Hematopoietic multipotent progenitor cell treated with erythropoietin and hydrocortisone succinate and interleukin-3 and kit ligand, for 4 days (in vitro differentiated cells): ENCODE results near the gene CPNE4.

ENCODE experiments used
- DNase-seq: peaks from one replicate; pipeline ENCODE4 v3.0.0-alpha.2; 2015

CPNE4 gene

GRCh38 chr3:131568460-131568859, 466.4 kb downstream of the CPNE4 start:
- no peak for DNase-seq

- DNase-seq, result no peak
Measured at GRCh38 chr3:131564812-131565211, 470.0 kb downstream of the CPNE4 start.

GRCh38 chr3:131561511-131561910, 473.3 kb downstream of the CPNE4 start:
- no peak for DNase-seq

GRCh38 chr3:131560795-131561194, 474.0 kb downstream of the CPNE4 start:
- DNase-seq, result no peak

- no peak for DNase-seq
Measured at GRCh38 chr3:131555456-131555855, 479.4 kb downstream of the CPNE4 start.

- no peak for DNase-seq
Measured at GRCh38 chr3:131553495-131554247, 481.1 kb downstream of the CPNE4 start.

- DNase-seq, result no peak
Measured at GRCh38 chr3:131551761-131552160, 483.1 kb downstream of the CPNE4 start.

- DNase-seq, result no peak
Measured at GRCh38 chr3:131550562-131551465, 484.0 kb downstream of the CPNE4 start.

- peak; percentile 51 for DNase-seq
Measured at GRCh38 chr3:131549340-131549739, 485.5 kb downstream of the CPNE4 start.

GRCh38 chr3:131547585-131547984, 487.2 kb downstream of the CPNE4 start:
- DNase-seq, result no peak

- DNase-seq, result no peak
Measured at GRCh38 chr3:131546441-131546840, 488.4 kb downstream of the CPNE4 start.

- DNase-seq, result no peak
Measured at GRCh38 chr3:131544557-131544956, 490.3 kb downstream of the CPNE4 start.

- DNase-seq, result no peak
Measured at GRCh38 chr3:131543714-131544113, 491.1 kb downstream of the CPNE4 start.

GRCh38 chr3:131541288-131541687, 493.5 kb downstream of the CPNE4 start:
- no peak for DNase-seq

- DNase-seq, result no peak
Measured at GRCh38 chr3:131540821-131541220, 494.0 kb downstream of the CPNE4 start.

- DNase-seq, result no peak
Measured at GRCh38 chr3:131540143-131540542, 494.7 kb downstream of the CPNE4 start.

GRCh38 chr3:131538968-131539367, 495.8 kb downstream of the CPNE4 start:
- DNase-seq, result no peak

- no peak for DNase-seq
Measured at GRCh38 chr3:131537531-131537930, 497.3 kb downstream of the CPNE4 start.

- DNase-seq, result no peak
Measured at GRCh38 chr3:131535596-131535995, 499.2 kb downstream of the CPNE4 start.

- DNase-seq, result no peak
Measured at GRCh38 chr3:131535131-131535530, 499.7 kb downstream of the CPNE4 start.

- no peak for DNase-seq
Measured at GRCh38 chr3:131532645-131533044, 502.2 kb downstream of the CPNE4 start.

GRCh38 chr3:131530843-131531242, 504.0 kb downstream of the CPNE4 start:
- no peak for DNase-seq

- no peak for DNase-seq
Measured at GRCh38 chr3:131530388-131530787, 504.4 kb downstream of the CPNE4 start.

- DNase-seq, result peak; percentile 76
Measured at GRCh38 chr3:131526801-131527347, 507.9 kb downstream of the CPNE4 start.
